Upper lobe of left lung (tissue), 4 donors: ENCODE results near the gene TCF7.

Experiments
- CTCF ChIP-seq, 6 experiments: fragments of 450-650 bp in 4 of 6; fragments of 200-600 bp in 2 of 6; sonication (generic) in 2 of 6; IDR thresholded peaks; one replicate each; pipeline ENCODE4 v1.5.1; 2016 to 2019; ENCODE audit warnings: antibody characterized with exemption in 6 of 6
- POLR2A ChIP-seq, 4 donors: fragments of 450-650 bp; IDR thresholded peaks; one replicate each; pipeline ENCODE4 v1.5.1; 2016 to 2017; ENCODE audit warnings: antibody characterized with exemption in 4 of 4, mild to moderate bottlenecking in 2 of 4

GRCh38 chr5:134090522-134090921 lies 24.0 kb upstream of the TCF7 start:
- TF ChIP-seq CTCF (IDR thresholded peaks at IDR 0.05) (no peak), POLR2A (IDR thresholded peaks at IDR 0.05) (no peak)
